AG10803 (cell line): ENCODE results near the gene RAD51B.

Source experiments
- DNase-seq: peaks from one replicate; pipeline ENCODE4 v3.0.0; 2010; ENCODE audit warnings: low read depth
- H3K4me3 ChIP-seq: 2 replicates; pipeline ENCODE4 v1.5.1; 2011; ENCODE audit warnings: mild to moderate bottlenecking, low read length, control low read depth
- CTCF ChIP-seq: conservative IDR thresholded peaks from 2 replicates; pipeline ENCODE4 v1.5.1; 2011; ENCODE audit warnings: mild to moderate bottlenecking, low read length, control low read depth, inconsistent platforms

Gene RAD51B

GRCh38 chr14:68606176-68606575 is 786.6 kb downstream of the RAD51B start:
- TF ChIP-seq CTCF, result no peak
- no peak for DNase-seq
- H3K4me3 ChIP-seq, result no peak overlapping the region

GRCh38 chr14:68606644-68607043 is 787.1 kb downstream of the RAD51B start:
- no peak for TF ChIP-seq CTCF
- DNase-seq, result no peak
- no peak overlapping the region for H3K4me3 ChIP-seq

GRCh38 chr14:68607081-68607866 is 787.7 kb downstream of the RAD51B start:
- TF ChIP-seq CTCF, result no peak
- no peak overlapping the region for H3K4me3 ChIP-seq
- DNase-seq, result peak; percentile 43

GRCh38 chr14:68607867-68608573 is 788.4 kb downstream of the RAD51B start:
- H3K4me3 ChIP-seq, result no peak overlapping the region
- no peak for DNase-seq
- TF ChIP-seq CTCF, result no peak

- no peak for DNase-seq
- no peak overlapping the region for H3K4me3 ChIP-seq
- TF ChIP-seq CTCF, result no peak
These were observed 789.0 kb downstream of the RAD51B start for GRCh38 chr14:68608574-68608962.

GRCh38 chr14:68609012-68609411 is 789.4 kb downstream of the RAD51B start:
- no peak overlapping the region for H3K4me3 ChIP-seq
- no peak for TF ChIP-seq CTCF
- no peak for DNase-seq
